Type B pancreatic cell (in vitro differentiated cells): ENCODE measurements around the gene NR5A2. TPM values are rescaled to one million over a fixed set of nuclear protein-coding genes. Genes with fewer than 3 reads are reported as not detected.

ENCODE experiments used
- DNase-seq: peaks from one replicate; pipeline ENCODE4 v3.0.0; 2021; ENCODE audit warnings: mixed read lengths; ENCODE audit not compliant: unreplicated experiment; ENCODE audit errors: extremely low spot score
- H3K27ac Mint-ChIP-seq: 2 replicates; pipeline ENCODE4 v1.8.0; 2021; ENCODE audit warnings: mild to moderate bottlenecking, mixed read lengths
- H3K27me3 Mint-ChIP-seq: 2 replicates; pipeline ENCODE4 v1.8.0; 2021; ENCODE audit warnings: mixed read lengths
- H3K36me3 Mint-ChIP-seq: 2 replicates; pipeline ENCODE4 v1.8.0; 2021; ENCODE audit warnings: mixed read lengths
- H3K4me1 Mint-ChIP-seq: one replicate; pipeline ENCODE4 v1.8.0; 2021; ENCODE audit warnings: mixed read lengths; ENCODE audit not compliant: unreplicated experiment
- H3K4me3 Mint-ChIP-seq: 2 replicates; pipeline ENCODE4 v1.8.0; 2021; ENCODE audit warnings: mild to moderate bottlenecking, mixed read lengths
- H3K9me3 Mint-ChIP-seq: 2 replicates; pipeline ENCODE4 v1.8.0; 2021; ENCODE audit warnings: mixed read lengths
- CTCF ChIP-seq: fragments of 200-600 bp; sonication (generic); conservative IDR thresholded peaks from 2 replicates; pipeline ENCODE4 v1.5.0; 2021; ENCODE audit warnings: antibody characterized with exemption, mild to moderate bottlenecking
- total RNA-seq: library from RNA; stranded (reverse); gene quantifications from 2 replicates; pipeline ENCODE4 v1.2.1, GENCODE V29; 2021; ENCODE audit warnings: low replicate concordance

Gene NR5A2
- total RNA-seq, 1 donor from 2014 or later = 3.5 TPM

GRCh38 chr1:200115532-200115931 is 88.0 kb downstream of the NR5A2 start:
- no peaks in the 10 kb centered on the region for H3K36me3 Mint-ChIP-seq
- peak overlapping the region; percentile 15 for H3K27ac Mint-ChIP-seq
- no peak for DNase-seq
- H3K27me3 Mint-ChIP-seq = no peaks in the 10 kb centered on the region
- H3K9me3 Mint-ChIP-seq = no peaks in the 10 kb centered on the region
- H3K4me1 Mint-ChIP-seq = peaks cover 21% of the 10 kb centered on the region
- H3K4me3 Mint-ChIP-seq = no peak overlapping the region
- no peak for TF ChIP-seq CTCF

- Mint-ChIP-seq H3K27me3 (no peaks in the 10 kb centered on the region), H3K9me3 (no peaks in the 10 kb centered on the region), H3K4me3 (no peak overlapping the region), H3K36me3 (no peaks in the 10 kb centered on the region), H3K4me1 (peaks cover 21% of the 10 kb centered on the region), H3K27ac (peak overlapping the region; percentile 15)
- TF ChIP-seq CTCF = no peak
- DNase-seq = no peak
Measured at GRCh38 chr1:200116324-200116723, 88.8 kb downstream of the NR5A2 start.

GRCh38 chr1:200118779-200119505 is 91.4 kb downstream of the NR5A2 start:
- Mint-ChIP-seq H3K4me1 (peaks cover 20% of the 10 kb centered on the region), H3K27me3 (no peaks in the 10 kb centered on the region), H3K4me3 (no peak overlapping the region), H3K36me3 (no peaks in the 10 kb centered on the region), H3K27ac (no peak overlapping the region), H3K9me3 (no peaks in the 10 kb centered on the region)
- TF ChIP-seq CTCF = no peak
- DNase-seq = no peak

- TF ChIP-seq CTCF = no peak
- Mint-ChIP-seq H3K9me3 (no peaks in the 10 kb centered on the region), H3K27me3 (no peaks in the 10 kb centered on the region), H3K4me1 (peaks cover 4% of the 10 kb centered on the region), H3K4me3 (no peak overlapping the region), H3K27ac (no peak overlapping the region), H3K36me3 (no peaks in the 10 kb centered on the region)
- no peak for DNase-seq
Measured at GRCh38 chr1:200121421-200121820, 93.9 kb downstream of the NR5A2 start.

- DNase-seq = no peak
- H3K36me3 Mint-ChIP-seq = no peaks in the 10 kb centered on the region
- no peak for TF ChIP-seq CTCF
- H3K4me3 Mint-ChIP-seq = no peak overlapping the region
- no peaks in the 10 kb centered on the region for H3K27me3 Mint-ChIP-seq
- peaks cover 8% of the 10 kb centered on the region for H3K4me1 Mint-ChIP-seq
- H3K27ac Mint-ChIP-seq = no peak overlapping the region
- no peaks in the 10 kb centered on the region for H3K9me3 Mint-ChIP-seq
Measured at GRCh38 chr1:200124309-200124708, 96.8 kb downstream of the NR5A2 start.
